Activated T-helper 1 cell treated with anti-CD3 and anti-CD28 coated beads, Interleukin-2, amount 50 U/mL, for 16 hours (primary cell): ENCODE results near the gene TAL1.

ENCODE experiments used
- DNase-seq, 2 donors: peaks; one replicate each; pipeline ENCODE4 v3.0.0-alpha.2; 2020; ENCODE audit warnings: low read depth in 1 of 2, low spot score in 1 of 2

TAL1 gene

DNA sequence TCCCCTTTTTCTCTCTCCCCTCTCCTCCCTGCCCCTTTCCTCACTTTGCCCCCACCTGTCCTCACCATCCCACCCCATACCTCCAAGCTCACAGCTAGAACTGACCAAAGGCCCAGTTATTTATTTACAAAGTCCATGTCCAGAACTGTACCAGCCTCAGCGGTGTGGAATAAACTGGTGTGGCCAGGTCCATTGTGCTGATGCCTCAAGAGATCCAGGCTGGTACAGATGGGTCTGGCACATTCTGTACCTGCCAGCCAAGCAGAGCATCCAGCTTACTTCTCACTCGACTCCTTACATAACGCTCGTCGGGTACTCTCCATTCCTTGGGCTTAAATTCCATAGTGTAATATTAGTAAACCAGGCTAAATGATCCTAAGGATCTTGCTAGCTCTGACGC lies 54.0 kb downstream of the TAL1 start:
- DNase-seq = no peak

DNA sequence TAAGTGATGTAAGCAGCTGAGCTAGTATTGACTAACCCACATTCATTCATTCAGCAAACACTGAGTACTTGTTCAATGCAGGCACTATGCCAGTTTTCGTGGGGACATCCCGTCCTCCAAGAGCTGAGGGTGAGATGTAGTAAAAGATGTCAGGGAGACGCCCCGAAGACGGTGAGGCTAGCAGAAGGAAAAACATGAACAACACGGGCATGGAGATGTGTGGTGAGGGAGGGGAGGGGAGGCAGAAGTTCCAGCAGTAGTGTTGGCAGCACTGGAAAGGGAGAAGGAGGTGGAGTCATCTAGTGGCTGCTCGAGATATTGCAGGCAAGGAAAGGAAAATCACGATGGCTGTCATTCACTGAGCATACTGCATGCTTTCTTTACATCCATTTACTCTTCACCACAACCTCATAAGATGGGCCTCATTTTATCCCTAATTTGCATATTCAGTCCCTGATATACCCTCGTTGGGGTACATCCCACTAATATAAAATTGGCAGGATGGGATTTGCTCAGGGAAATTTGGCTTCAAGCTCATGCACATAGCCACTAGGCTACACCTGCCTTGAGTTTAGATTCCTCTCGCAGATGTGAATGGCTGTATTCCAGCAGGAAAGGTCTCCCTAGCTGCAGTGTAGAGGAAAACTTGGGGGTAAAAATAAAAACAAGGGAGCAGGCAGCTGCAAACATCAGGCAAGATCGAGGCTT lies 56.6 kb downstream of the TAL1 start:
- DNase-seq = no peak

DNA sequence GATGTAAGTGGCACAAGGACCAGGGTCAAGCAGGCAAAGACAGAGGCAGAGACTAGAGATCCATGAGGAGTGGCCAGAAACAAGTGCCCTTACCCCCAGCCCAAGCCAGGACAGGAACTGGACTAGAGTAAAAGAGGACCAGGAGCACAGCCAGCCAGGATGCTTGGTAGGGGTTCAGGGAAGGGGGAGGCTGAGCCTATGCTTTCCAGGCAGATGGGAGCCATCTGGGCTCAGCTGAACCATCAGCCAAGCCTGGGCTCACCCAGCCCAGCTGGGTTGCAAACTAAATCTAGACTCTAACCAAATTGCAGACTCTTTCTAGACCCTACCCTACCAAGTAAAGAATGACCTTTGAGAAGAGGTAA lies 57.4 kb downstream of the TAL1 start:
- no peak for DNase-seq

DNA sequence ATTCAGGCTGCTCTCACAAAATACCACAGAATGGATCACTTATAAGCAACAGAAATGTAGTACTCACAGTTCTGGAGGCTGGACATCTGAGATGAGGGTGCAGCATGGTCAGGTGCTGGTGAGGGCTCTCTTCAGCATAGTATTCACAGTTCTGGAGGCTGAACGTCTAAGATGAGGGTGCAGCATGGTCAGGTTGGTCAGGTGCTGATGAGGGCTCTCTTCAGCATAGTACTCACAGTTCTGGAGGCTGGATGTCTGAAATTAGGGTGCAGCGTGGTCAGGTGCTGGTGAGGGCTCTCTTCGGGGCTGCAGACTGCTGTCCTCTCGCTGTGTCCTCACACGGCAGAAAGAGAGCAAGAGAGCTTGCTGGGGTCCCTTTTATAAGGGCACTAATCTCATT lies 59.2 kb downstream of the TAL1 start:
- DNase-seq = no peak
